H1 (cell line): ENCODE data around the gene TMPRSS9. TPM values are rescaled to one million over a fixed set of nuclear protein-coding genes. Genes with fewer than 3 reads are reported as not detected.

Source experiments
- CTCF ChIA-PET: fragments of 300-600 bp; sonication (Branson Sonifier 250); formaldehyde crosslinking; loops from one replicate; lab custom pipeline; 2021; ENCODE audit not compliant: partially characterized antibody; lab: Charles Lee
- POLR2A ChIA-PET: fragments of 300-600 bp; sonication (Branson Sonifier 250); formaldehyde crosslinking; loops from one replicate; lab custom pipeline; 2021; ENCODE audit warnings: inconsistent platforms; ENCODE audit not compliant: partially characterized antibody; lab: Charles Lee
- DNase-seq, 2 experiments: peaks; one replicate each; pipeline versions ENCODE4 v3.0.0 to v3.0.0-alpha.2; 2010 to 2022; ENCODE audit warnings: low spot score in 2 of 2, low read depth in 1 of 2, mixed read lengths in 1 of 2
- FAIRE-seq: peaks from 2 replicates; lab custom pipeline; 2011; peaks lifted over from hg19 to GRCh38; lab: Jason Lieb, UNC
- H2AFZ ChIP-seq: 2 replicates; pipeline ENCODE4 v1.8.1; 2012; ENCODE audit warnings: low read length, inconsistent platforms
- H2AK5ac ChIP-seq: 2 replicates; pipeline ENCODE4 v1.6.1; 2013; ENCODE audit warnings: low read depth, low read length
- H2BK120ac ChIP-seq: replicated peaks from 2 replicates; pipeline ENCODE3; 2013; ENCODE audit warnings: low read depth, low read length, inconsistent platforms
- H2BK12ac ChIP-seq: 2 replicates; pipeline ENCODE4 v1.6.1; 2013; ENCODE audit warnings: low read depth, low read length
- H2BK15ac ChIP-seq: 2 replicates; pipeline ENCODE4 v1.6.1; 2013; ENCODE audit warnings: low read length
- H2BK20ac ChIP-seq: 2 replicates; pipeline ENCODE4 v1.6.1; 2013; ENCODE audit warnings: low read length
- H2BK5ac ChIP-seq: 2 replicates; pipeline ENCODE4 v1.6.1; 2013; ENCODE audit warnings: low read depth, low read length
- H3K14ac ChIP-seq: 2 replicates; pipeline ENCODE4 v1.6.1; 2013; ENCODE audit warnings: inconsistent platforms; ENCODE audit not compliant: insufficient read length
- H3K18ac ChIP-seq: 2 replicates; pipeline ENCODE4 v1.6.1; 2013; ENCODE audit warnings: low read length; ENCODE audit errors: extremely low read depth
- H3K23ac ChIP-seq: 2 replicates; pipeline ENCODE4 v1.6.1; 2013; ENCODE audit warnings: inconsistent platforms; ENCODE audit not compliant: insufficient read length
- H3K23me2 ChIP-seq: 2 replicates; pipeline ENCODE4 v1.6.1; 2013; ENCODE audit warnings: low read depth, low read length
- H3K27ac ChIP-seq: 2 replicates; pipeline ENCODE4 v1.6.1; 2011; ENCODE audit warnings: low read depth, low read length, inconsistent platforms
- H3K27me3 ChIP-seq, 4 experiments: replicated peaks in 1 of 4; 1 replicate in 1 of 4; 2 replicates in 3 of 4; pipeline versions ENCODE4 v1.6.1 to v1.8.1; 2011 to 2013; ENCODE audit warnings: low read length in 3 of 4, mild to moderate bottlenecking in 3 of 4, inconsistent platforms in 2 of 4, mixed read lengths in 2 of 4, moderate library complexity in 1 of 4; ENCODE audit not compliant: control insufficient read depth in 3 of 4, insufficient read depth in 3 of 4; ENCODE audit errors: extremely low read depth in 1 of 4
- H3K36me3 ChIP-seq, 4 experiments: 2 replicates each; pipeline versions ENCODE4 v1.6.1 to v1.8.1; 2011 to 2013; ENCODE audit warnings: mild to moderate bottlenecking in 4 of 4, low read length in 3 of 4, moderate library complexity in 2 of 4, control low read depth in 1 of 4, inconsistent platforms in 1 of 4; ENCODE audit not compliant: insufficient read depth in 4 of 4, control insufficient read depth in 2 of 4
- H3K4ac ChIP-seq: replicated peaks from 2 replicates; pipeline ENCODE3; 2013; ENCODE audit warnings: low read length, low read depth, mixed read lengths, inconsistent platforms; ENCODE audit not compliant: insufficient read length
- H3K4me1 ChIP-seq, 4 experiments: replicated peaks in 1 of 4; 1 replicate in 1 of 4; 2 replicates in 3 of 4; pipeline versions ENCODE4 v1.6.1 to v1.8.1; 2011 to 2013; ENCODE audit warnings: low read length in 3 of 4, inconsistent platforms in 2 of 4, mixed read lengths in 1 of 4; ENCODE audit not compliant: insufficient read depth in 4 of 4, control insufficient read depth in 3 of 4
- H3K4me2 ChIP-seq, 2 experiments: 2 replicates each; pipeline versions ENCODE4 v1.6.1 to v1.8.1; 2011 to 2013; ENCODE audit warnings: low read depth in 2 of 2, low read length in 2 of 2, control low read depth in 1 of 2, inconsistent platforms in 1 of 2, mild to moderate bottlenecking in 1 of 2; ENCODE audit not compliant: insufficient read depth in 1 of 2
- H3K4me3 ChIP-seq, 4 experiments: fragments of 200-600, 300-600 bp in 1 of 4; sonication (generic), shearing (Covaris generic), sonication (Bioruptor Twin) in 1 of 4; 2 replicates each; pipeline versions ENCODE4 v1.5.1 to v1.8.1; 2011 to 2016; ENCODE audit warnings: low read length in 4 of 4, low read depth in 3 of 4, control low read depth in 2 of 4, inconsistent platforms in 2 of 4, mild to moderate bottlenecking in 2 of 4, mixed read lengths in 1 of 4, moderate library complexity in 1 of 4; ENCODE audit not compliant: insufficient read depth in 2 of 4; ENCODE audit errors: extremely low read depth in 1 of 4
- H3K56ac ChIP-seq: replicated peaks from 2 replicates; pipeline ENCODE3; 2013; ENCODE audit warnings: low read depth, mild to moderate bottlenecking, mixed read lengths, low read length, inconsistent platforms; ENCODE audit not compliant: insufficient read length
- H3K79me1 ChIP-seq: 2 replicates; pipeline ENCODE4 v1.6.1; 2013; ENCODE audit warnings: low read depth, low read length, control low read depth
- H3K79me2 ChIP-seq, 2 experiments: 2 replicates each; pipeline versions ENCODE4 v1.6.1 to v1.8.1; 2012 to 2013; ENCODE audit warnings: low read length in 2 of 2, mild to moderate bottlenecking in 2 of 2, inconsistent platforms in 1 of 2; ENCODE audit not compliant: insufficient read depth in 2 of 2, control insufficient read depth in 1 of 2
- H3K9ac ChIP-seq, 4 experiments: replicated peaks in 1 of 4; 1 replicate in 1 of 4; 2 replicates in 3 of 4; pipeline versions ENCODE4 v1.6.1 to v1.8.1; 2011 to 2013; ENCODE audit warnings: low read depth in 3 of 4, low read length in 3 of 4, control low read depth in 2 of 4, mild to moderate bottlenecking in 2 of 4, moderate library complexity in 2 of 4, inconsistent platforms in 1 of 4; ENCODE audit errors: extremely low read depth in 1 of 4
- H3K9me3 ChIP-seq, 2 experiments: 2 replicates each; pipeline versions ENCODE4 v1.6.1 to v1.8.1; 2012 to 2013; ENCODE audit warnings: mild to moderate bottlenecking in 2 of 2, moderate library complexity in 2 of 2, control low read depth in 1 of 2, inconsistent platforms in 1 of 2, low read depth in 1 of 2, low read length in 1 of 2, mixed read lengths in 1 of 2; ENCODE audit not compliant: insufficient read depth in 2 of 2
- H4K20me1 ChIP-seq, 2 experiments: replicated peaks in 1 of 2; 2 replicates each; pipeline versions ENCODE3 to v1.8.1; 2011 to 2013; ENCODE audit warnings: inconsistent platforms in 2 of 2, low read length in 2 of 2, mild to moderate bottlenecking in 1 of 2; ENCODE audit not compliant: insufficient read depth in 2 of 2, control insufficient read depth in 1 of 2
- H4K5ac ChIP-seq: 2 replicates; pipeline ENCODE4 v1.6.1; 2013; ENCODE audit warnings: low read length, low read depth, mixed read lengths, inconsistent platforms; ENCODE audit not compliant: insufficient read length
- H4K8ac ChIP-seq: 2 replicates; pipeline ENCODE4 v1.8.0; 2013; ENCODE audit warnings: mild to moderate bottlenecking, moderate library complexity, low read length, inconsistent platforms; ENCODE audit not compliant: insufficient read depth; ENCODE audit errors: extremely low read depth
- H4K91ac ChIP-seq: replicated peaks from 2 replicates; pipeline ENCODE3; 2013; ENCODE audit warnings: low read length, mixed read lengths, inconsistent platforms; ENCODE audit not compliant: insufficient read length
- CHD2 ChIP-seq: IDR thresholded peaks from 2 replicates; pipeline ENCODE4 v1.6.1; 2012; ENCODE audit warnings: low read length, improper control_type of control experiment
- FOSL1 ChIP-seq: IDR thresholded peaks from 2 replicates; pipeline ENCODE4 v1.6.1; 2011; ENCODE audit warnings: mild to moderate bottlenecking, low read depth, low read length, moderate library complexity; ENCODE audit not compliant: insufficient read depth
- PHF8 ChIP-seq: fragments of 200-600 bp; sonication (generic); conservative IDR thresholded peaks from 2 replicates; pipeline ENCODE4 v1.7.1; 2012; ENCODE audit warnings: low read depth, mild to moderate bottlenecking, inconsistent platforms, low read length, moderate library complexity
- RBBP5 ChIP-seq: IDR thresholded peaks from 2 replicates; pipeline ENCODE4 v1.7.1; 2012; ENCODE audit warnings: low read depth, mild to moderate bottlenecking, inconsistent platforms, low read length, moderate library complexity, borderline replicate concordance
- SAP30 ChIP-seq: fragments of 300-600 bp; sonication (generic); IDR thresholded peaks from 2 replicates; pipeline ENCODE4 v1.7.1; 2012; ENCODE audit warnings: low read length, moderate library complexity, mild to moderate bottlenecking, inconsistent platforms; ENCODE audit not compliant: insufficient read depth, insufficient replicate concordance
- TAF1 ChIP-seq: IDR thresholded peaks from 2 replicates; pipeline ENCODE4 v1.6.1; 2011; ENCODE audit warnings: mild to moderate bottlenecking, low read depth, low read length
- YY1 ChIP-seq: IDR thresholded peaks from 2 replicates; pipeline ENCODE4 v1.6.1; 2011; ENCODE audit warnings: low read depth, mild to moderate bottlenecking, low read length
- WGBS, 2 experiments: shearing (Covaris generic) in 1 of 2; methylation state at CpG; one replicate each; pipeline versions ENCODE4 v1.1.6 to v1.1.7; 2013 to 2015; ENCODE audit warnings: low lambda C conversion rate in 2 of 2, mixed read lengths in 2 of 2, inconsistent platforms in 1 of 2, low coverage in 1 of 2, missing lambda C conversion rate in 1 of 2; ENCODE audit not compliant: insufficient replicate concordance in 2 of 2, insufficient coverage in 1 of 2, insufficient read length in 1 of 2; ENCODE audit errors: extremely low coverage in 1 of 2, missing lambda C conversion rate in 1 of 2; 5-methylcytosine and 5-hydroxymethylcytosine counted together
- polyA plus RNA-seq, 7 experiments: library from polyadenylated mRNA; depleted of rRNA in 3 of 7; stranded (reverse) in 5 of 7; unstranded in 2 of 7; fragments of >200 nt in 5 of 7; fragments of 200-250 nt in 2 of 7; gene quantifications; 1 replicate in 5 of 7; 2 replicates in 1 of 7; 4 replicates in 1 of 7; pipeline versions ENCODE4 v1.2.1 to v1.2.3, GENCODE V29; 2011 to 2013; ENCODE audit warnings: missing spikeins in 2 of 7, mixed read lengths in 2 of 7
- total RNA-seq: library from RNA; stranded (reverse); fragmentation: NEBNext Ultra II Directional; extraction: Animal tissue kit (Norgen Biotek cat#: 25700); gene quantifications from 2 replicates; pipeline ENCODE4 v1.2.1, GENCODE V29; 2021

Gene TMPRSS9
- total and polyA plus RNA-seq, 2 of the 8 experiments (the other 6 are each of a cell fraction or from before 2014, with no cell fraction given): 0.15 to 0.19 TPM

DNA sequence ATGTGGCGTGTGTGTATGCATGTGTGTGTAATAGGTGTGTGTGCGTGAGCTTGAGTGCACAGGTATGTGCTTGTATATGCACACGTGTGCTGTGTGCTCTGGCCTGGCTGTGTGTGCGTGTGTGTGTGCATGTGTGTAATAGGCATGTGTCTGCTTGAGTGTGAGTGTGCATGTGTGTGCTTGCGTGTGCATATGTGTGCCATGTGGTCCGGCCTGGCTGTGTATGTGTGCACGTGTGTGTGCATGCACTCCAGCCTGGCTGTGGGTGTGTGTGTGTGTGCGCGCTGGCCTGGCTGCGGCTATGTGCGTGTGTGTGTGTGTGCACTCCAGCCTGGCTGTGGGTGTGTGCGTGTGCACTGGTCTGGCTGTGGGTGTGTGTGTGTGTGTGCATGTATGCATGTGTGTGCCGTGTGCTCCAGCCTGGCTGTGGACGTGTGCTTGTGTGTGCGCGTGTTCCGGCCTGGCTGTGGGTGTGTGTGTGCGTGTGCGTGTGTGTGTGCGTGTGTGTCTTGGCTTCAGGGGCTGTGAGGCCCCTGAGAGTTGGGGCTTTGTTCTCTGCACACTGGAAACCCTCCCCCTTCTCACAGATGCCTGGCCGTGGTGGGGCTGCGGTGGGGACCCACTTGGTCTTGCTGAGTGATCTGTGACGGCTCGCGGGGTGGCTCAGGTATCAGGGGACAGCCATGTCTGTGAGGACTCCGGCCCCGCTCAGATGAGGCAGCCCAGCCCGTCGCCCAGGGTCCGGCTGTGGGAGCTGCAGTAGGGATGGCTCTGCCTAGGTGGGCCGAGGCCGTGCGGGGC, 23.3 kb upstream of the TMPRSS9 start:
- Histone ChIP-seq H3K79me1 (peaks cover 32% of the 10 kb centered on the region), H3K14ac (no peak overlapping the region), H2AFZ (no peak overlapping the region), H3K56ac (no peak overlapping the region), H2BK5ac (peak overlapping the region; percentile 82; the same call in 1 of the 2 replicates), H2BK120ac (peak overlapping the region; percentile 33), H3K4me2 (no peak overlapping the region), H3K36me3 (peaks cover 2 to 23% (median 5%) of the 10 kb centered on the region in 4 experiments; a peak in 3 of 8 replicates), H4K5ac (peak overlapping the region; percentile 21), H3K9ac (no peak overlapping the region), H3K4ac (peak overlapping the region; percentile 91), H3K27me3 (no peaks in the 10 kb centered on the region), H3K18ac (peak overlapping the region; percentile 9; the same call in 1 of the 2 replicates), H3K23ac (no peak overlapping the region), H2BK15ac (peak overlapping the region; percentile 6; the same call in 1 of the 2 replicates), H3K27ac (no peak overlapping the region; the same call in 1 of the 2 replicates), H3K4me3 (no peak overlapping the region), H4K91ac (peak overlapping the region; percentile 88), H2BK12ac (peak overlapping the region; percentile 44; the same call in 1 of the 2 replicates), H2AK5ac (peak overlapping the region; percentile 41; the same call in 1 of the 2 replicates), H3K9me3 (peaks cover 0 to 5% of the 10 kb centered on the region in 2 experiments; a peak in 1 of 4 replicates), H2BK20ac (0 out of 2 replicates have a peak overlapping the region, but pooled peaks have one; percentile 73), H3K79me2 (peaks cover 9 to 42% of the 10 kb centered on the region in 2 experiments), H4K20me1 (peaks cover 10 to 35% of the 10 kb centered on the region in 2 experiments), H4K8ac (peak overlapping the region; percentile 14; the same call in 1 of the 2 replicates), H3K4me1 (peaks cover 0 to 11% (median 3%) of the 10 kb centered on the region in 4 experiments; a peak in 4 of 7 replicates), H3K23me2 (peaks cover 3% of the 10 kb centered on the region; the same call in 1 of the 2 replicates)
- no peak for FAIRE-seq
- ChIA-PET CTCF (interaction anchor here (1.0 to 1.6 kb wide), 6 partner anchors 9 to 299 kb away, joined by 3 to 5 read pairs (median 3); partner anchors contain the start of genes LSM7 and SPPL2B), POLR2A (interaction anchor here (0.7 to 3.1 kb wide), 7 partner anchors 9 to 101 kb away, joined by 3 to 11 read pairs (median 4); partner anchors contain the start of genes LSM7, PLEKHJ1 and SPPL2B)
- DNase-seq: peak in 1 of 2 experiments; percentile 49
- 92% methylated on average over 33 of the region's 33 CpGs; no CpG with 5 or more reads in 1 of the 2 experiments for WGBS, 2 experiments
- TF ChIP-seq YY1 (no peak), SAP30 (no peak), PHF8 (no peak), TAF1 (no peak), FOSL1 (no peak), RBBP5 (no peak), CHD2 (no peak)
